Prostate gland (tissue), 2 donors: Measurements from ENCODE around the gene PNRC1.

Experiments
- POLR2A ChIP-seq: fragments of 450-650 bp; IDR thresholded peaks from one replicate; pipeline ENCODE4 v1.6.1; 2016; ENCODE audit warnings: antibody characterized with exemption, mild to moderate bottlenecking
- POLR2AphosphoS5 ChIP-seq: sonication (generic); formaldehyde crosslinking; IDR thresholded peaks from one replicate; pipeline ENCODE4 v1.6.1; 2017; ENCODE audit warnings: antibody characterized with exemption
- TF ChIP-seq, protein P1 (sequence below), 4 experiments: fragments of 200-600 bp in 2 of 4; fragments of 450-650 bp in 2 of 4; sonication (generic) in 2 of 4; IDR thresholded peaks; 1 replicate in 3 of 4; 2 replicates in 1 of 4; pipeline ENCODE4 v1.5.1; 2016 to 2019; ENCODE audit warnings: antibody characterized with exemption in 4 of 4, mild to moderate bottlenecking in 2 of 4, moderate library complexity in 2 of 4

DNA sequence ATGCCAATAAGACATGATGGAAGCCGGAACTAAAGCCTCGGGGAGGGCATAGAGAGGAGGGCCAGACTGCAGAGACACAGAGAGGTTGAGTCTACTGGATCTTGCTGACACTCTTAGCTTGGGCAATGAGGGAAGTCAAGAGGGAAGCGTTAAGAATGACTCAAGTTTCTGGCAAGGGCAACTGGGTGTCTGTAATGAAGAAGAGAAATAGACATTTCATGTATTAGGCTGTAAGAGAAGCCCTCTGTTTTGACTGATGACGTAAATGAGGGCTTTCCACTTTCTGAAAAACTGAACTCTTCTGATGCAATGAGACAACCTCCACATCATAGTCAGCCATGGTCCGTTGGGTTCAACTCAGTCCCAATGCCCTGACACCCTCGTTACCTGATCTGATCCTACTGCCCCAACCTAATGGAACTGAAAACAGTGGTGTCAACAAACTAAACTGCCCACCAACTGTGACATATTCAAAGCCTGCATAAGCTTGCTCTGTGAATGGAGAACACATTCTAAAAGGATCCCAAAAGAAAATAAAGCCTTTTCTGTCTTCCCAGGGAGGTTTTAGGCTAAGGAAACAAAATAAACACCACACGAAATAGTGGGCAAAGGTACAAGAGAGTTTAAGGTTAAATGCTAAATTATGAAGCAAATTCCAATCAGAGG, 45.8 kb upstream of the PNRC1 start:
- no peak for TF ChIP-seq POLR2A
- TF ChIP-seq, protein P1, sequence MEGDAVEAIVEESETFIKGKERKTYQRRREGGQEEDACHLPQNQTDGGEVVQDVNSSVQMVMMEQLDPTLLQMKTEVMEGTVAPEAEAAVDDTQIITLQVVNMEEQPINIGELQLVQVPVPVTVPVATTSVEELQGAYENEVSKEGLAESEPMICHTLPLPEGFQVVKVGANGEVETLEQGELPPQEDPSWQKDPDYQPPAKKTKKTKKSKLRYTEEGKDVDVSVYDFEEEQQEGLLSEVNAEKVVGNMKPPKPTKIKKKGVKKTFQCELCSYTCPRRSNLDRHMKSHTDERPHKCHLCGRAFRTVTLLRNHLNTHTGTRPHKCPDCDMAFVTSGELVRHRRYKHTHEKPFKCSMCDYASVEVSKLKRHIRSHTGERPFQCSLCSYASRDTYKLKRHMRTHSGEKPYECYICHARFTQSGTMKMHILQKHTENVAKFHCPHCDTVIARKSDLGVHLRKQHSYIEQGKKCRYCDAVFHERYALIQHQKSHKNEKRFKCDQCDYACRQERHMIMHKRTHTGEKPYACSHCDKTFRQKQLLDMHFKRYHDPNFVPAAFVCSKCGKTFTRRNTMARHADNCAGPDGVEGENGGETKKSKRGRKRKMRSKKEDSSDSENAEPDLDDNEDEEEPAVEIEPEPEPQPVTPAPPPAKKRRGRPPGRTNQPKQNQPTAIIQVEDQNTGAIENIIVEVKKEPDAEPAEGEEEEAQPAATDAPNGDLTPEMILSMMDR (IDR thresholded peaks at IDR 0.05): no peak
- TF ChIP-seq POLR2AphosphoS5: no peak
